SK-N-DZ (cell line): ENCODE results near the gene CHRNG.
"Not testable (repeated sequence)": the region's sequence is repeated elsewhere in the genome, so short reads cannot be mapped to it uniquely, and the experiment has no call there.

Source experiments
- DNase-seq: peaks from one replicate; pipeline ENCODE4 v3.0.0-alpha.2; 2015; ENCODE audit warnings: low spot score

Gene CHRNG

GRCh38 chr2:232543491-232543890, 4.0 kb downstream of the CHRNG start:
- DNase-seq: no peak

- DNase-seq: no peak
These were observed 4.6 kb downstream of the CHRNG start for GRCh38 chr2:232543928-232544631.

- DNase-seq: no peak
These were observed 5.2 kb downstream of the CHRNG start for GRCh38 chr2:232544674-232545073.

DNA sequence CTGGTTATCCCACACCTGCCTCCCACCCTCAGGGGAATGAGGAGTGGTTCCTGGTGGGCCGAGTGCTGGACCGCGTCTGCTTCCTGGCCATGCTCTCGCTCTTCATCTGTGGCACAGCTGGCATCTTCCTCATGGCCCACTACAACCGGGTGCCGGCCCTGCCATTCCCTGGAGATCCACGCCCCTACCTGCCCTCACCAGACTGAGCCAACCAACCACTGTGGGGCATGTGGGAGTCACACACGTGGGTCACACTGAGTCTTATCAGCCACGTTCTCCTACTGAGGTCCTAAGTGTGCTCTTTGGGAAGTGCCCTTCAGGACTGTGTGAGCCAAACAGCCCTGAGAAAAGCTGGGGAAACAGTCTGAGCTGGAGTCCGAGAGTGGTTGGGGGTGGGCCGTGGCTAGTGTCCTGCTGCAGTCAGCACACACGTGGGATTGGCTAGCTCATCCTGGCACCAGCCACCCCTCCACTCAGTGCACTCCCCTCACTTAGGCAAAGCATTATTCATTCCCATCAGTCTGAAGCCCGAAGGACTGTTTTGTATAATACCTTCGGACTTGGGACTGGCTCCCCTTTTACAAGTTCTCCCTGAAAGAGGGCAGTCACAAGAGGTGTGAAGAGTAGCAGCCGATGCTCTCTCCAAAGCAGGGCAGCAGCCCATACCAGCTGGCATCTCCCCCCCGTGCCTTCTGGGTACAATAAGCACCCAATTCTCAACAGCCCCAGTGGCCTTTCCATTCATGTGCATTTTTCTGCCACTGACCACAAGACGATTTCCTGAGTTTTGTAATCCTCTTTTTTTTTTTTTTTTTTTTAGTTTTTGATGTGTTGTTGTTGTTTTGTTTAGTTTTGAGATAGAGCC, 6.3 kb downstream of the CHRNG start:
- no peak for DNase-seq

DNA sequence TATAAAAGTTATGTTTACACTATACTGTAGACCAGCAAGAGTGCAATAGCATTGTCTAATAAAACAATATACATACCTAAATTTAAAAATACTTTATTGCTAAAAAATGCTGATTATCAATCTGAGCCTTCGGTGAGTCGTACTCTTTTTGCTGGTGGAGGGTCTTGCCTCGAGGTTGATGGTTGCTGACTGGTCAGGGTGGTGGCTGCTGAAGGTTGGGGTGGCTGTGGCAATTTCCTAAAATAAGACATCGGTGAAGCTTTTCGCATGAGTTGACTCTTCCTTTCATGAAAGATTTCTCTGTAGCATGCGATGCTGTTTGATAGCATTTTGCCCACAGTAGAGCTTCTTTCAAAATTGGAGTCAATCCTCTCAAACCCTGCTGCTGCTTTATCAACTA, 8.5 kb downstream of the CHRNG start:
- no peak for DNase-seq

GRCh38 chr2:232549655-232550353, 10.3 kb downstream of the CHRNG start:
- DNase-seq: no peak

DNA sequence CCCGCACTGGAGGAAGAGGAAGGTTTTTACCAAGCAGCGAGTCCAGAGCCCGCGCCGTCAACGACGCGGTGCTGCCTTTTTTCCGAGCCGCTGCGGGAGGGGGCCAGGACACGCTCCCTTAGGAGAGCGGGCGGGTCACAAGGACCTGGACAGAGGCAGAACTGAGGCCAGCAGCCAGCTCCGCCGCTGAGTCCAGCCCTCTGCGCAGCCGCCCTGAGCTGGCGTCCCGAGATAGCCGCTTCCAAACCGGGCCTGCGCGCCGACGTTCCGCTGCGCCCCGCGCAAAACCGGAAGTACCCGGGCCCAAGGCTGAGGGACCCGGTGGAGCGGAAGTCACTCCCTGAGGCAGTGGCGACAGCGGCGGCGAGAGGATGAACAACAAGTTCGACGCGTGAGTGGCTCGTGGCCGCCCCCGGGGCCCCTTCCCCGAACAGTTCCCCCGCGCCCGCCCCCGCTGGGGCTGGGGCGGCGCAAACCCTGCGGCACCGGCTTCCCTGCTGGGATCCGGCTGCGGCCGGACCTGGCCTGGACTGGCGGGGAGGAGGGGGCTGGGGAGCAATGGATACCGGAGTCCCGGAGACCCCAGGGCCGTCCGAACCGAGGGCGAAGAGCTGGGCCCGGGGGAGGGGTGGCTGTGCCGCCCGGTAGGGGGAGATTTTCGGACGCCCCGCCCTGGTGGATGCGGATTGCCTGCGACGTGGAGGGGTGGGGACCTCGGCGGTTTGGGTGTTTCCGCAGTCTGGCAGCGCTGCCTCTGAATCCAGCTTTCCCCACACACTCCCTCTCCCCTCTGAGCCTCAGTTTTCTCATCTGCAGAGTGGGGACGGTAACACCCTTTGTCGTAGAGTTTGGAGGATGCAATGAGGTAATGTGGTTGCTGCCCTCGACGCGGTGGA, 11.1 kb downstream of the CHRNG start, which contains the start of the genes EIF4E2 and TIGD1:
Gene EIF4E2 (plus strand): TSS at position 336 of the 896 bp plus-strand sequence. CDS start 36 bp downstream, at position 372.
Gene TIGD1 (minus strand): TSS at position 204 of the 896 bp plus-strand sequence. CDS start 675 bp downstream, outside the sequence.
- peak; percentile 95 for DNase-seq

GRCh38 chr2:232551250-232551638, 11.8 kb downstream of the CHRNG start:
- no peak for DNase-seq

DNA sequence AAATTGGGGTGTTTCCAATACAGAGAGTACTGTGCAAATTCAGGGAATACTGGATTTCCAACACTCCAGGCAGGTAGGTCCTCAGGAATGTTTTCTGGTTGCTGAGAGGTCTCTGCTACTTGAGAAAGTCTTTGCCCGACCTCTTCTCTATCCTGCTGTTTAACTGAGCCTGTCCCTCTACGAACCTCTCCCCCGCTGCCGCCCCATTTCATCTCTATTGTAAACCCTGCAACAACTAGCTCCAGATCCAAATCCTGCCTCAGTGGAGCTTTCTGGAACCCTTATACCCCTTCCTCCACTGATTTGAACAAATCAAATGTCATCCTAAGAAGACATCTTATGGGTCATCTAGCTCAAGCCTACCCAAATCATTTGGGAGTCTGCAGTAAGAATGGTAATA, 12.3 kb downstream of the CHRNG start:
- no peak for DNase-seq

GRCh38 chr2:232556426-232556825, 16.9 kb downstream of the CHRNG start:
- no peak for DNase-seq

DNA sequence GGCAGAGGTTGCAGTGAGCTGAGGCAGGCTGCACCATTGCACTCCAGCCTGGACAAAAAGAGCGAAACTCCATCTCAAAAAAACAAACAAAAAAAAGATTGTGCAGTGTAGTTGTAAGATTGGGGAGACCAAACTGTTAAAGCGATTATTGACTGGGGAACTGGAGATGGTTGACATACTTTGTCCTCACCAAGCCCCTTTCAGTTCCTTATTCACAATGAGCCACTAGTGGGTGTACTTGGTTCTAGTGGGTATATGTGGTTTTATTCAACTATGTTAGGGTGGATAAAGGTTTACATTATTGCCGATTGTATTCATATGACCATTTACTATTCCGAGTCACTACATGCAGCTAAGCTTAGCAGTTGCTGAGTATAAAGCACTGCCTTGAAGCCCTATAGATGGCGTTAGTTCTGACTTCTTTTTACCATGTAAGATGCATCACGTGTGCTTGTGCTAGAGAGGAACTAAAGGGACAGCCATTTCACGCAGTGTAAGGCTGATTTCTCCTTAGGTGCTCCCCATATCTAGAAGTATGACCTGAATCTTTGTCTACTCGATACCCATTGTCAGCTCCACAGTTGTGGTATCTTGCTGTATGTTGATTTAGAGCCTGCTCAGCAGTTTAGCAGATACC, 23.1 kb downstream of the CHRNG start:
- DNase-seq: no peak

- DNase-seq: no peak
These were observed 24.1 kb downstream of the CHRNG start for GRCh38 chr2:232563580-232563979.

DNA sequence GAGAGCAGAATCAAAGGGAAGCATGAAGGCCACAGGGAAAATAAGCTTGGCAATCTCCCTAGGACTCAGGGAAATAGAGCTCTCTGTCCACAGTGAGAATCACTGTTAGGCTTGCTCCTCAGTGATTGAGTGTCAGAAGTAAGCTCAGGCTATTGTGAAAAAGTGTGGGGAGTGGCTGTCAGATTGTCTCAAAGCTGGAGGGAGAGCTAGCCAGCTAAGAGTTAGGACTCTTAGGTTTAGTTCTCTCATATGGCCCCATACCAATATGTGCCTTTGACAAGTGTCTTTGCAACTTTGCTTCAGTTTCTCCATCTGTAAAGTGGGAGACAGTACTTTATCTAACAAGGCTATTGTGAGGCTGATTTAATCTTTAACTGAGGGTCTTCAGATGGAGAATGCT, 28.2 kb downstream of the CHRNG start:
- DNase-seq: no peak

GRCh38 chr2:232568161-232568560, 28.7 kb downstream of the CHRNG start:
- no peak for DNase-seq

GRCh38 chr2:232569541-232569940, 30.0 kb downstream of the CHRNG start:
- no peak for DNase-seq

- DNase-seq: not testable (repeated sequence)
These were observed 31.0 kb downstream of the CHRNG start for GRCh38 chr2:232570481-232570880.

DNA sequence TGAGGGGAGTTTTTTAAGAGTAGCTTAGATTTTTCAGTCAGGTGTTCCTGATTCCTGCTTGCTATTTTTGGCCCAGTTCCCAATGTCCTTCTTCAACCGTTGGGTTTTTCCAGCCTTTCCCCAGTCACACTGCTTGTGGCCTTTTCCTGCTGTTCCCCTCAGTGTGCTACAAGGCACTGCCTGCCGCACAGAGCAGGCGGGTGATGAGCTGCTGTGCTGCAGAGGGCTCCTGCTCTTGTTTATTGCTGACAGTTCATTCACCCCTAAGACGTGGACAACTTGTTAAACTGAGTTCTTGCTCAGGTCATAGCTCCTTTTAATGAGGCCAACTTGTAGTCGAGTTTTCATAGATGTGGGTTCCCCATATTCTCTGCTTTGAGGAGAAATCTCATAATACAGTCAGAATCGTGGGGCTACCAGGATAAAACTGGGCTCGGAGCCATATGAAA, 31.6 kb downstream of the CHRNG start:
- DNase-seq: no peak

DNA sequence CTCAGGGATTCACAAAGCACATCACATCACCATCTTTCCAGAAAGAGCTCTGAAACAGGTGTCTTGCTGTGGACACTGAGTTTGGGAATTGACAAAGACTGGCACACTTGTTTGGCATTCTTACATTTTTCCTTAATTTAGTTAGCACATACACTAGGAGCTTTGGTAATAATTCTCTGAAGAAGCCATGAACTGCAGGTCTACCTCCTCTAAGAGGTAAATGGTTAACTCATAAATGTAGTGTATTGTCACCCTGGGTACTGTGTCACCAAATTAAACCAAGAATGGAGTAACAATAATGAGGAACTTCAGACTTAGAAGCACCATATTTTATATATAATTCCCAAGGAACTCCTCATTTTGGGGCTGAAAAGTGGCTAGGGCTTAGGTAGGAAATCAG, 33.5 kb downstream of the CHRNG start:
- DNase-seq: no peak

GRCh38 chr2:232573771-232574435, 34.4 kb downstream of the CHRNG start:
- DNase-seq: no peak
